GM21529 (cell line): ENCODE measurements around the gene ZFC3H1.
"Not testable (repeated sequence)": the region's sequence is repeated elsewhere in the genome, so short reads cannot be mapped to it uniquely, and the experiment has no call there.

ENCODE experiments used
- ATAC-seq: cut with Tn5 transposase; IDR thresholded peaks from one replicate; pipeline ENCODE4 v1.9.1; 2021; ENCODE audit not compliant: unreplicated experiment

The ZFC3H1 gene, protein sequence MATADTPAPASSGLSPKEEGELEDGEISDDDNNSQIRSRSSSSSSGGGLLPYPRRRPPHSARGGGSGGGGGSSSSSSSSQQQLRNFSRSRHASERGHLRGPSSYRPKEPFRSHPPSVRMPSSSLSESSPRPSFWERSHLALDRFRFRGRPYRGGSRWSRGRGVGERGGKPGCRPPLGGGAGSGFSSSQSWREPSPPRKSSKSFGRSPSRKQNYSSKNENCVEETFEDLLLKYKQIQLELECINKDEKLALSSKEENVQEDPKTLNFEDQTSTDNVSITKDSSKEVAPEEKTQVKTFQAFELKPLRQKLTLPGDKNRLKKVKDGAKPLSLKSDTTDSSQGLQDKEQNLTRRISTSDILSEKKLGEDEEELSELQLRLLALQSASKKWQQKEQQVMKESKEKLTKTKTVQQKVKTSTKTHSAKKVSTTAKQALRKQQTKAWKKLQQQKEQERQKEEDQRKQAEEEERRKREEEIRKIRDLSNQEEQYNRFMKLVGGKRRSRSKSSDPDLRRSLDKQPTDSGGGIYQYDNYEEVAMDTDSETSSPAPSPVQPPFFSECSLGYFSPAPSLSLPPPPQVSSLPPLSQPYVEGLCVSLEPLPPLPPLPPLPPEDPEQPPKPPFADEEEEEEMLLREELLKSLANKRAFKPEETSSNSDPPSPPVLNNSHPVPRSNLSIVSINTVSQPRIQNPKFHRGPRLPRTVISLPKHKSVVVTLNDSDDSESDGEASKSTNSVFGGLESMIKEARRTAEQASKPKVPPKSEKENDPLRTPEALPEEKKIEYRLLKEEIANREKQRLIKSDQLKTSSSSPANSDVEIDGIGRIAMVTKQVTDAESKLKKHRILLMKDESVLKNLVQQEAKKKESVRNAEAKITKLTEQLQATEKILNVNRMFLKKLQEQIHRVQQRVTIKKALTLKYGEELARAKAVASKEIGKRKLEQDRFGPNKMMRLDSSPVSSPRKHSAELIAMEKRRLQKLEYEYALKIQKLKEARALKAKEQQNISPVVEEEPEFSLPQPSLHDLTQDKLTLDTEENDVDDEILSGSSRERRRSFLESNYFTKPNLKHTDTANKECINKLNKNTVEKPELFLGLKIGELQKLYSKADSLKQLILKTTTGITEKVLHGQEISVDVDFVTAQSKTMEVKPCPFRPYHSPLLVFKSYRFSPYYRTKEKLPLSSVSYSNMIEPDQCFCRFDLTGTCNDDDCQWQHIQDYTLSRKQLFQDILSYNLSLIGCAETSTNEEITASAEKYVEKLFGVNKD (N-terminal part only)

DNA sequence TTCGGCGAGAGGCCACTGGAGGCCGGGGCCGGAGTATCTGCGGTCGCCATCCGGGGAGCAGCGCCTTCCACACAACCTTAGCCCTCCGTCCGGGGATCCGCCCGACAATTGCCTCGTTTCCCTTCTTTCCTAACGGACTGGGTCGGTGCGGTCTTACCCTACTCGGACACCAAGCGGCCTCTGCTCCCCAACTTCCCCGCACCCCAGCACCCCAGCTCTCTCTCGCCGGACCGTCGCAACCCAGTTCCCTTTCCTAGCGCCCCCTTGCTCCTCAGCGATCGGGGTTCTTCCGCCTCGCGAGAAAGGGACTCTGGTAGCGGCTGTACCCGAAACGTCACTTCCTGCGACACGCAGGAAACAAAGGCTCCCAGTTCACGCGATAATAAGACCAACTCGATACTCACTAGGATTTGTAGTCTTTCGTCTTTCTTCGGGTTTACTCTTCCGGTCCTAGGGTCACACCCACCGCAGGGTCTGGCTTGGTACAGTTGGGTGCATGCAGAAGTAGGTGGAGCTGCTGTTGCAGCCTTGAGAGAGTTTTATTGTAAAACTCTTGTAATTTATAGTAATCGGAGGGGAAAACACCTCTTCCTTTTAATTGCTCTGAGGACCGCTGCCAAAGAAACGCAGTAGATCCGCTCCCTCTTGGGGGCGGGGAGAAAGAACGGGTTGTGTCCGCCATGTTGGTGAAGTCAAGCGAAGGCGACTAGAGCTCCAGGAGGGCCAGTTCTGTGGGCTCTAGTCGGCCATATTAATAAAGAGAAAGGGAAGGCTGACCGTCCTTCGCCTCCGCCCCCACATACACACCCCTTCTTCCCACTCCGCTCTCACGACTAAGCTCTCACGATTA is at the start of gene ZFC3H1, which contains the start of gene THAP2:
Gene ZFC3H1 (minus strand): TSS at position 288 of the 850 bp plus-strand sequence. CDS start 238 bp downstream, at position 50.
Gene THAP2 (plus strand): TSS at position 741 of the 850 bp plus-strand sequence. CDS start 209 bp downstream, outside the sequence.
- peak; percentile 91 for ATAC-seq

DNA sequence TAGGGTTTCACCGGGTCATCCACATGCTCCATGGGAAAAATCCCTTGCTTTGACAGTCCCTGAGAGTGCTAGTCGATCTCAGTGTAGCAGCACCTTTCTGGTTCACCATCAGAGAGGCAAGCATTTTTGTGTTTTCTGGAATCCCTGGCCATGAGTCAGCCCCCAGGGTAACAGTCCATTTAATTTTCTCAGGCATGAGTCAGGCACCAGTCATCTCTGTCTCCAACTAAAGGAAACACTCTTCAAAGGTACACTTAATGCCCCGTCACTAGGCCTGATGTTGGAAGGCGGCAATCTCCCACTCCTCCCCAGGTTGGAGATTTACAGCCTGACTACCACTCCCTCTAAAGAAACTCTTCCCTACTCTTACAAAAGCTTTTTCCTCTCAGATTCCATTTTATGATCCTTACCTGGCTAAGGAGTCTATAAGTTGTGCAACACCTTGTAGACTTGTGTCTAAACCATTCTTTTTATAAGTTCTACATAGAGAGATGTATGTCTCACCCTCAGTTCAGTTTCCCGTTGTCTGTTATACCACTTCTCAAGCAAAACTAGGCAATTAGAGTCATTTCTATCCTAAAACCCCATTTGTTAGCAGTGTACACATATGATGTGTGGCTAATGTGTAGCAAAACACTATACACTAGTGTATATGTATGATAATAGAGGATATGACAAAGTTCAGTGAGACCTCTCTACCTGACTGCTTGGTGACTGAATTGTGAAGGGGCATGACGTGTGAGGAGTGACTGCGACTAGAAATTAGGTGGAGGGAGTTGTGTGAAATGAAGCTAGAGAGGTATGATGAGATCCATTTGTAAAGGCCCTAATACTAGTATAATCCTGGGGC is 46.9 kb upstream of the ZFC3H1 start:
- ATAC-seq = no peak

DNA sequence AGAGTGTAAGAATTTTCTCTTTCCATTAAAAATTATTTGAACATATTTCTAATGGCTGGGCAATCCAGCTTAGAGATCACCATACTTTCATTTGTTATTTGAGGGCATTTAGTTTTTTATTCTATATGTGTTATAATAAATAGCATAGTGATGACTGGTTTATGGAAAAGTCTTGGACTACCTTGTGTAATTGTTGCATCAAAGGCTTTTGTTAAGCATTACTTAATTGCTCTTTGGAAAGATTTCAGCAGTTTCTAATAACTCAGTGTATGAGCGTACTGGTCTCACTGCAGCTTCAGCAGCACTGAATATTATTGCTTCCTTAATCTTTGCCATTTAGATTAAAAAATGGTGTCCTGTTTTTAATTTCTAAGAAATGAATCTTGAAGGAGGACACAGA is 45.0 kb upstream of the ZFC3H1 start:
- ATAC-seq = no peak

DNA sequence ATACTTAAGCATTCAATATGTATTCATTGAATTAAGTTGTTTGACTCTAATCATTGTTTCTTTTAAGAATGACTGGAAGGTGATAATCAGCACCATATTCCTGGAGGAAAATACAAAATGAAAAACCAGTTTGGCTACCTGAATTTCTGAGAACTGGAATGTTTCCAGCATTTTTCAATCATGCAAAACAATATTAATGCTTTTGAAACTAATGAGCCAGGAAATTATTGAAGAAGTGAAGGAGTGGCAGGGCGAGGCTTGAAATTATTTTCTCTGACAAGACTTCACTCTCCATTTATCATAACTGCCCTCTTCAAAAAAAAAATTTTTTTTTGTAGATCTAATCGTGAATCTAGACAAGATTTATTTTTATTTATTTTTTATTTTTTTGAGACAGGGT is 41.3 kb upstream of the ZFC3H1 start:
- ATAC-seq = no peak

DNA sequence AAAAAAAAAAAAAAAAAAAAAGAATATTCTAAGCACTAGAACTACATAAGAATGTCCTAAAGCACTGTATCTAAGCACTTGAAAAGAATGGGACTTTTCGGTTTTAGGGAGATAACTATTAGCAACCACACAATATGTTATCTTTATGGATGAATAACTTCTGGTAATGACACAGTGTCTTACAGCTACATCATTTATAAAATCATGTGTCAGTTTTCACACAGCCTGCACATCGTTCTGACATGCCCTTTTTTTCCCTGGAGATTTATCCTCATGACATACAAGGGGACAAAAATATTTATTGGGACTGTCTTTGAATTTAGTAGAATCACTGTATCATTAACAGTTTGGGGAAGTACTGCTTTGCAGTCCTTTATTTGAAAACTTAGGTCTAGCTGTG is 39.6 kb upstream of the ZFC3H1 start:
- no peak for ATAC-seq

DNA sequence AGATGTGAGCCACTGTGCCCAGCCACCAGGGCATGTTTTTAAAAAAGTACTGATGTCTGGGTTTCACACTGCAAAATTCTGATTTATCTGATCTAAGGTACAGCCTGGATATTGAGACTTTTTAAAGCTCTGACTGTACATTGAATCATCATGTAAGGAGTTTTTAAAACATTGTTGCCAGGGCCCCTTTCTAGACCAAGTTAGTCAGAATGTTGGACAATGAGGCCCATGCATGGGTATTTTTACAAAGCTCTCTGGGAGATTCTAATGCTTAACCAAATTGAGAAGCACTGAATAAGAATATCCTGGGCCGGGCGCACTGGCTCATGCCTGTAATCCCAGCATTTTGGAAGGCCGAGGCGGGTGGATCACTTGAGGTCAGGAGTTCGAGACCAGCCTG is 38.9 kb upstream of the ZFC3H1 start:
- ATAC-seq = no peak

DNA sequence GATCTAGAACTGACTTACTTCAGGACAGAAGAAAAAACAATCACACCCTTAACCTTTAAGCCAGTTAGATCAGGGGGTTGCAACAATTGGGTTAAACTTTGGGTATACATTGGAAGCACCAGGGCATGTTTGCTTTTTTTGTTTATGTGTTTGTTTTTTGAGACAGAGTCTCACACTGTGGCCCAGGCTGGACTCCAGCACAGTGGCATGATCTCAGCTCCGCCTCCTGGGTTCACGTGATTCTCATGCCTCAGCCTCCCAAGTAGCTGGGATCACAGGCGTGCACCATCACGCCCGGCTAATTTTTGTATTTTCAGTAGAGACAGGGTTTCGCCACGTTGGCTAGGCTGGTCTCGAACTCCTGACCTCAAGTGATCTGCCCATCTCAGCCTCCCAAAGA is 38.5 kb upstream of the ZFC3H1 start:
- ATAC-seq = not testable (repeated sequence)

DNA sequence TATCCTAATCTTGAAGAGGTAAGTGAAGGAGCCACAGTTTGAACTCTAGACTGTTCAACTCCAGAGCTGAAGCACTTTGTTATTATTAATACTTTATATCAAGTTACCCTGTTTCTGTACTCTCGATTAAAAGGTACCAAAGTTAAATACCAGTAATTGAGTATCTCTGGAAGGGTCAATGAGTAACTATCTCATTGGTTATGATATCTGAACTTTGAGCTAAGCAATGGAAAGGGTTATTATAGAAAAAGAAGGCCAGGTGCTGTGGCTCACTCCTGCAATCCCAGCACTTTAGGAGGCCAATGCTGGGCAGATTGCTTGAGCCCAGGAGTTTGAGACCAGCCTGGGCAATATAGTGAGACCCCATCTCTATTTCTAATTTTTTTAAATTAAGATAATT is 32.1 kb upstream of the ZFC3H1 start:
- no peak for ATAC-seq

DNA sequence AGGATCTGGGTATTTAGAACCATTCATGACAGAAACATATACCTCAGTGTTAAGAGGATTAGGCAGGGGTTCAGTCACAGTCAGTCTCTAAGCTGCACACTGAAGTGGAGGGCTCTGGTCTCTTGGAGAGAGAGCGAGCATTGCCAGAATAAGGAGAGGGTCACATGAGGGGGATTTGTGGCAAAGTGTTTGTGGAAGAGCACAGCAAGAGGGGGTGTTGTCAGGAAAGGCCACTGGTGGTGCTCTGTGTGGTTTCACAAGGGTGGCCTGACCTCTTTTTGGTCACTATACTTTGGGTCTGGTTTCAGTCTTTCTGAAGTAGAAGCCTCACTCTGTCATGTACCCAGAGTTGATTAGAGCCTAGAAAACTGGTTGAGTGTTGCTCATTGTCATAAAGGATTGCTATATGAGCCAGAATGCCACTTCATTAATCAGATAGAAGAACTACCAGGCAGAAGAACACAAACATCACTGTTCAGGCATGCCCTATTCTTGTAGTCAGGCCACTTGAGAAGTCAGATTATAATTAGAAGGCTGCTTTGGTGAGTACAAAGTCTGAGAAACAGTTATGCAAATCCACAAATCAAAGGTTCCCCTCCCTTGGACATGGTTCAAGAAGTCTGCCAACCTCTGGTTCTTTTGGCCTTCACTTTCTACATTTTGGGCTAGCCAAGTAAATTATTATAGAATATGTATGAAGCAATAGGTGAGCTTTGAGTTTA is 30.6 kb upstream of the ZFC3H1 start:
- peak; percentile 86 for ATAC-seq

DNA sequence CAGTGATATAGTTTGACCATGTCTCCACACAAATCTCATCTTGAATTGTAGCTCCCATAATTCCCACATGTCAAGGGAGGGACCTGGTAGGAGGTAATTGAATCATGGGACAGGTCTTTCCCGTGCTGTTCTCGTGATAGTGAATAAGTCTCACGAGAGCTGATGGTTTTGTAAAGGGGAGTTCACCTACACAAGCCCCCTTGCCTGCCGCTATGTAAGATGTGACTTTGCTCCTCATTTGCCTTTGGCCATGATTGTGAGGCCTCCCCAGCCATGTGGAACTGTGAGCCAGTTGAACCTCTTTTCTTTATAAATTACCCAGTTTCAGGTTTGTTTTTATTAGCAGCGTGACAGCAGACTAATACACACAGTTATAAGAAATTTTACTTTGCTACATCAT is 30.0 kb upstream of the ZFC3H1 start:
- peak; percentile 20 for ATAC-seq

DNA sequence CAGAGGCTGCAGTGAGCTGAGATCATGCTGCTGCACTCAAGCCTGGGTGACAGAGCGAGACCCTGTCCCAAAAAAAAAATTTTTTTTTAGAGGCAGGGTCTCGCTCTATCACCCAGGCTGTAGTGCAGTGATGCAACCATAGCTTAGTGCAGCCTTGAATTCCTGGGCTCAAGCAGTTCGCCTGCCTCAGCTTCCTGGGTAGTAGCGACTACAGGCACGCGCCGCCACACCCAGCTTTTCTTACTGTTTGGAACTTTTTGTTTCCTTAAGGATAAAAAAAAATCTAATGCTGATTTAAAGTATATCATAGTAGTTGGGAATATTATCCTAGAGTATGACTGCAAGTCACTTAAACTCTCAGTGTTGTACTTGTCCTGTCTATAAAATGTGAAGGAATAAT is 29.5 kb upstream of the ZFC3H1 start:
- no peak for ATAC-seq

DNA sequence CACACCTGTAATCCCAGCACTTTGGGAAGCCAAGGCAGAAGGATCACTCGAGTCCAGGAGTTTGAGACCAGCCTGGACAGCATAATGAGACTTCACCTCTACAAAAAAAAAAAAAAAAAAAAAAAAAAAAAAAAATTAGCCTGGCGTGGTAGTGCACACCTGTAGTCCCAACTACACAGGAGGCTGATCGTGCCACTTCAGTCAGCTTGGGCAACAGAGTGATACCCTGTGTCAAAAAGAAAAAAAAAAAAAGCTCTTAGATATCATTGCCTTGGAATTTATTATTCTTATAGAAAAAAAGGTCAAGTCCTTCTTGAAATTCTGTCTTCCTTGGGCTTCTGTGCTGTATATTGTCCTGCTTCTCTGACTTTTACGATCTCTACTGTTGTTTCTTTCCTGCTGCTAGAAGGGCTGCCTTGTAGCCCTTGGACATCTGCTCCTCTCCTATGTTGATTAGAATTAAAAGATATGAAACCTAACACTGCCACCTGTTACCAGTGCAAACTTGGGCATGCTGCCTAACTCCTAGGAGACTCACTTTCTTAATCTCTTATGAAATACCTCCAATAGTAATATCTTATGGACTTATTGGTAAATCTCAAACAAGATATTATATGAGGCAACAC is 28.0 kb upstream of the ZFC3H1 start:
- ATAC-seq = no peak

DNA sequence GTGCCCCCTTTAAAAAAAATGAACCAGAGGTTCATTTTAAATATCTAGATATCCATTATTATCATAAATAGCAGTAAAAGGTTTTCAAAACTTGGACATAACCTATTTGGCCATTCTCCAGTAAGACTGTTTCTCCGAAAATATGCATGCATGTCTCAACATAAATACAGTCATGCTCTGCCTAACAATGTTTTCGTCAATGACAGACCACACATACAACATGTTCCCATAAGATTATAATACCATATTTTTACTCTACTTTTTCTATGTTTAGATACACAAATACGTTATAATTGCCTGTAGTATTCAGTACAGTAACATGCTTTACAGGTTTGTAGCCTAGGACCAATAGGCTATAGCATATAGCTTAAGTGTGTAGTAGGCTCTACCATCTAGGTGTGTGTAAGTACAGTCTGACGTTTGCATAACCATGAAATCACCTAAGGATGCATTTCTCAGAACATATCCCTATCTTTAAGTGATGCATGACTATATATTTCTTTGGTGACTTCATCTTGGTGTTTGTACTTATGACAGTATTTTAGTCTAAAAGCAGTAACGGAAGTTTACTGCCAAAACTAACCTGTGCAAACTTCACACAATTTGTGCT is 25.4 kb upstream of the ZFC3H1 start:
- no peak for ATAC-seq

DNA sequence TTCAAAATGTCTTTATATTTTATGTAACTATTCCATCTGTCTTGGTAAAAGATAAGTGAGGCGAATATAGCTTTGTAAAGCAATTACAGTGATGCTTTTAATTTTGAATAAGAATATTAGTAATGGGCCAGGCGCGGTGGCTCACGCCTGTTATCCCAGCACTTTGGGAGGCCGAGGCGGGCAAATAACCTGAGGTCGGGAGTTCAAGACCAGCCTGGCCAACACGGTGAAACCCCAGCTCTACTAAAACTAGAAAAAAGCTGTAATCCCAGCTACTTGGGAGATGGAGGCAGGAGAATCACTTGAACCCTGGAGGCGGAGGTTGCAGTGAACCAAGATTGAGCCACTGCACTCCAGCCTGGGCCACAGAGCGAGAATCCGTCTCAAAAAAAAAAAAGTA is 23.5 kb upstream of the ZFC3H1 start:
- not testable (repeated sequence) for ATAC-seq

DNA sequence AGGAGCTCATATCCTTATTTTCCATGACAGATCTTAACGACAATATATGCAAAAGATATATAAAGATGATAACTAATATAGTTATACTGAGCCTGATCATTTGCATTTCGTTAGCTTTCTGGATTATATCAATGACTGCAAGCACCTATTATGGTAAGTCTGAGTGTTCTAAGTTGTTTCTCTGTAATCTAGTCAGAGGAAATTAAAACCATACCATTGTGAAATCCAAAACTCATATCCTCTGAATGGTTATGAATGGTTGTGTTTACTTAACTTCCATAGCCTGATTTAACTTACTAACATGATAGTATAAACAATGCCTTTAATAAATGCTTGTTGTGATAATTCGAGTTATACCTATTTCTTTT is 23.0 kb upstream of the ZFC3H1 start:
- no peak for ATAC-seq

DNA sequence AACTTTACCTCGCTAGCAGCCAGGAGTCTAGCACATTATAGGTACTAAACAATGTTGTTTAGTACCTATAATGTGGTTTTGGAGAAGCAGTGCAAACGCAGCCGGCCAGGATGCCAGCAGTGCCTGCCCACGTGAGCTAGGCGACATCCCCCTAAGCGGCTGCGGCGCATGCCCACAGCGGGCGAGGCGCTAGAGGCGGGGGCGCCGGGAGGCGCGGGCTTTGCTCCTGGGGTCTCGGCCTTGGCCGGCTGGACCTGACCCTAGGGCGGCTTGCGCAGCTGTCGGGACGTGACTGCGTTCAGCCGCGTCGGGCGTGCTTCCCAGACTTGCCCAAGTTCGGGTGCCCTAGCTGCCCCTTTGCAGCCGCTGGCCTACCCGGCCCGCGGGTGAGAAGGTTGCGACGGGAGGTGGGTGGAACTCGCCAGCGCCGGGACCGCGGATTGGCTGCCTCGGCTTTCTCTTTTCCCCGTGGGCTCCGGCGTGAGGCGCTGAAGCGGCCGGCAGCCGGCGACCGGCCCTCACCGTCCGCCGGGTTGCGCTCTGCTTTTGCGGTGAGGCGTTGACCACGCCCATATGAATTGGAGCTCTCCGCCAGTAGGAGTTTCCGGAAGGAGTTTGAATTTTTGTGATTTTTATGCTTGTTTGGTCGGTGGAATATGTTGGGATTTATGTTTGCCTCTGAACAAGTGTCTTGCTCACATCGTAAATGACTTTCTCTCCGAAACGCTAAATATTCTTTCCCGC is 22.4 kb upstream of the ZFC3H1 start, which contains the start of gene TMEM19:
Gene TMEM19 (plus strand): TSS at position 169 of the 744 bp plus-strand sequence. CDS start 599 bp downstream, outside the sequence.
- ATAC-seq = peak; percentile 88

DNA sequence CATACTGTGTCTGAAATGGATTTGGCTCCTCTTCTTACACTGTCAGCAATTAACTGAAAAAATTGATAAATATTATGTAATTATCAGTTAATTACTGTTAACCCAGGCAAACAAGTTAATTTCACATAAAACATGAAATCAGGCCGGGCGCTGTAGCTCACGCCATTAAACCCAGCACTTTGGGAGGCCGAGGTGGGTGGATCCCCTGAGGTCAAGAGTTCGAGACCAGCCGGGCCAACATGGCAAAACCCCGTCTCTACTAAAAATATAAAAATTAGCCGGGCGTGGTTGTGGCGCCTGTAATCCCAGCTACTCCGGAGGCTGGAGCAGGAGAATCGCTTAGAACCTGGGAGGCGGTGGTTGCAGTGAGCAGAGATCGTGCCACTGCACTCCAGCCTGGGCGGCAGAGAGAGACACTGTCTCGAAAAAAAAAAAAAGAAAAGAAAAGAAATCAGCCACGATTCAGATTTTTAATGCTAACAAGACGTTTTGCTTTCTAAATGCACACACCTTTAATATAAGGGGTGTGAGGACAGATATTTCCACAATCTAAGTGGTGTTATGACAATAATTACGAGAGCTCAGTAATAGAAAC is 21.8 kb upstream of the ZFC3H1 start:
- no peak for ATAC-seq
